Neural progenitor cell (in vitro differentiated cells): ENCODE results near the gene ENDOU. TPM values are rescaled to one million over a fixed set of nuclear protein-coding genes. Genes with fewer than 3 reads are reported as not detected.
A peak's percentile ranks its signal among the peaks of the same experiment; 100 is the strongest.

Experiments used
- DNase-seq: peaks from one replicate; pipeline ENCODE4 v3.0.0-alpha.2; 2016; ENCODE audit warnings: low spot score
- H2AFZ ChIP-seq: fragments of 200-600 bp; sonication (generic); replicated peaks from 2 replicates; pipeline ENCODE4 v1.6.1; 2016; ENCODE audit warnings: antibody characterized with exemption
- H3F3A ChIP-seq: fragments of 200-600 bp; sonication (generic); 2 replicates; pipeline ENCODE4 v1.6.1; 2016; ENCODE audit warnings: antibody characterized with exemption, low read depth
- H3K27ac ChIP-seq: fragments of 200-600 bp; sonication (generic); 2 replicates; pipeline ENCODE4 v1.5.1; 2016; ENCODE audit warnings: mild to moderate bottlenecking
- H3K27me3 ChIP-seq: fragments of 200-600 bp; sonication (generic); 2 replicates; pipeline ENCODE4 v1.6.1; 2016; ENCODE audit warnings: mild to moderate bottlenecking, moderate library complexity
- H3K36me3 ChIP-seq: fragments of 200-600 bp; sonication (generic); 2 replicates; pipeline ENCODE4 v1.5.1; 2016
- H3K4me1 ChIP-seq: fragments of 200-600 bp; sonication (generic); 2 replicates; pipeline ENCODE4 v1.6.1; 2016; ENCODE audit warnings: mixed run types
- H3K4me2 ChIP-seq: fragments of 200-600 bp; sonication (generic); 2 replicates; pipeline ENCODE4 v1.6.1; 2016
- H3K4me3 ChIP-seq: fragments of 200-600 bp; sonication (generic); 2 replicates; pipeline ENCODE4 v1.5.1; 2016
- H3K79me2 ChIP-seq: fragments of 200-600 bp; sonication (generic); 2 replicates; pipeline ENCODE4 v1.6.1; 2016; ENCODE audit warnings: low read depth
- H3K9ac ChIP-seq: fragments of 200-600 bp; sonication (generic); 2 replicates; pipeline ENCODE4 v1.6.1; 2016
- H3K9me3 ChIP-seq: fragments of 200-600 bp; sonication (generic); 2 replicates; pipeline ENCODE4 v1.5.1; 2016; ENCODE audit warnings: low read depth
- H4K20me1 ChIP-seq: fragments of 200-600 bp; sonication (generic); 2 replicates; pipeline ENCODE4 v1.6.1; 2016; ENCODE audit warnings: low read depth
- H3K27ac Mint-ChIP-seq: 3 replicates; pipeline ENCODE4 v1.8.0; 2021; ENCODE audit warnings: mixed read lengths
- H3K27me3 Mint-ChIP-seq: 2 replicates; pipeline ENCODE4 v1.8.0; 2022; ENCODE audit warnings: low read depth, mild to moderate bottlenecking, inconsistent platforms, moderate library complexity, mixed read lengths; ENCODE audit not compliant: insufficient read depth
- H3K36me3 Mint-ChIP-seq: 3 replicates; pipeline ENCODE4 v1.8.0; 2021; ENCODE audit warnings: mixed read lengths
- H3K4me1 Mint-ChIP-seq: 3 replicates; pipeline ENCODE4 v1.8.0; 2021; ENCODE audit warnings: mixed read lengths
- H3K4me3 Mint-ChIP-seq: 3 replicates; pipeline ENCODE4 v1.8.0; 2021; ENCODE audit warnings: mild to moderate bottlenecking, moderate library complexity, mixed read lengths
- H3K9me3 Mint-ChIP-seq: 3 replicates; pipeline ENCODE4 v1.8.0; 2020; ENCODE audit warnings: mixed read lengths
- CTCF ChIP-seq: fragments of 200-600 bp; sonication (generic); IDR thresholded peaks from 2 replicates; pipeline ENCODE4 v1.5.1; 2017; ENCODE audit warnings: antibody characterized with exemption, mild to moderate bottlenecking
- EZH2 ChIP-seq: fragments of 200-600 bp; sonication (generic); IDR thresholded peaks from 2 replicates; pipeline ENCODE4 v1.6.1; 2017; ENCODE audit warnings: antibody characterized with exemption, mild to moderate bottlenecking, moderate library complexity
- EZH2phosphoT487 ChIP-seq: fragments of 200-600 bp; sonication (generic); IDR thresholded peaks from 2 replicates; pipeline ENCODE4 v1.6.1; 2017; ENCODE audit warnings: antibody characterized with exemption
- total RNA-seq: library from RNA; depleted of rRNA; stranded (reverse); fragments of >200 nt; gene quantifications from 2 replicates; pipeline ENCODE4 v1.2.3, GENCODE V29; 2015; ENCODE audit warnings: low replicate concordance

The ENDOU gene
- total RNA-seq, 1 donor from 2014 or later, result not detected

GRCh38 chr12:47745485-47746041 lies 20.3 kb upstream of the ENDOU start:
- H3K4me3 ChIP-seq, result no peak overlapping the region
- H3K4me2 ChIP-seq, result peak overlapping the region; percentile 50
- Mint-ChIP-seq H3K27me3 (peaks cover 9% of the 10 kb centered on the region), H3K9me3 (no peaks in the 10 kb centered on the region), H3K27ac (no peak overlapping the region), H3K4me3 (peak overlapping the region; percentile 51), H3K4me1 (peaks cover 26% of the 10 kb centered on the region), H3K36me3 (no peaks in the 10 kb centered on the region)
- H2AFZ ChIP-seq, result peak overlapping the region; percentile 36
- no peaks in the 10 kb centered on the region for H3K27me3 ChIP-seq
- H3K27ac ChIP-seq, result no peak overlapping the region
- no peaks in the 10 kb centered on the region for H3K36me3 ChIP-seq
- H3K4me1 ChIP-seq, result peaks cover 22% of the 10 kb centered on the region
- no peak for TF ChIP-seq EZH2phosphoT487
- no peak overlapping the region for H3K9ac ChIP-seq
- H3K79me2 ChIP-seq, result no peaks in the 10 kb centered on the region
- peaks cover 5% of the 10 kb centered on the region for H3F3A ChIP-seq
- DNase-seq, result no peak
- H3K9me3 ChIP-seq, result no peaks in the 10 kb centered on the region
- no peaks in the 10 kb centered on the region for H4K20me1 ChIP-seq

GRCh38 chr12:47744778-47745436 lies 19.6 kb upstream of the ENDOU start:
- Histone ChIP-seq H3K36me3 (no peaks in the 10 kb centered on the region), H3K4me2 (peak overlapping the region; percentile 50), H3K4me3 (no peak overlapping the region), H3K27me3 (no peaks in the 10 kb centered on the region), H3F3A (peaks cover 5% of the 10 kb centered on the region), H3K9ac (no peak overlapping the region), H4K20me1 (no peaks in the 10 kb centered on the region), H3K27ac (no peak overlapping the region), H2AFZ (peak overlapping the region; percentile 36), H3K4me1 (peaks cover 22% of the 10 kb centered on the region), H3K9me3 (no peaks in the 10 kb centered on the region), H3K79me2 (no peaks in the 10 kb centered on the region)
- Mint-ChIP-seq H3K4me3 (no peak overlapping the region), H3K27ac (peak overlapping the region; percentile 6), H3K27me3 (peaks cover 7% of the 10 kb centered on the region), H3K4me1 (peaks cover 26% of the 10 kb centered on the region), H3K36me3 (no peaks in the 10 kb centered on the region), H3K9me3 (no peaks in the 10 kb centered on the region)
- peak; percentile 40 for DNase-seq
- TF ChIP-seq EZH2 (no peak), EZH2phosphoT487 (no peak), CTCF (no peak)

- Histone ChIP-seq H3K27ac (no peak overlapping the region), H3K36me3 (no peaks in the 10 kb centered on the region), H3F3A (peaks cover 5% of the 10 kb centered on the region), H3K79me2 (no peaks in the 10 kb centered on the region), H3K4me3 (no peak overlapping the region), H2AFZ (no peak overlapping the region), H3K9ac (no peak overlapping the region), H3K4me2 (no peak overlapping the region), H3K27me3 (no peaks in the 10 kb centered on the region), H3K4me1 (peaks cover 22% of the 10 kb centered on the region), H3K9me3 (no peaks in the 10 kb centered on the region), H4K20me1 (no peaks in the 10 kb centered on the region)
- peaks cover 26% of the 10 kb centered on the region for H3K4me1 Mint-ChIP-seq
- no peaks in the 10 kb centered on the region for H3K36me3 Mint-ChIP-seq
- peak; percentile 42 for DNase-seq
- no peak overlapping the region for H3K4me3 Mint-ChIP-seq
- peaks cover 6% of the 10 kb centered on the region for H3K27me3 Mint-ChIP-seq
- H3K27ac Mint-ChIP-seq, result no peak overlapping the region
- no peak for TF ChIP-seq EZH2phosphoT487
- TF ChIP-seq EZH2, result no peak
- peak; percentile 52 for TF ChIP-seq CTCF
- no peaks in the 10 kb centered on the region for H3K9me3 Mint-ChIP-seq
These were observed 18.8 kb upstream of the ENDOU start for GRCh38 chr12:47744005-47744651.
